GM23338 (cell line): Measurements from ENCODE around the gene CRISP3. TPM values are rescaled to one million over a fixed set of nuclear protein-coding genes. Genes with fewer than 3 reads are reported as not detected.

Source experiments
- ATAC-seq: fragments of 200-7000 bp; cut with Tn5 transposase; 3 replicates; pipeline ENCODE4 v1.9.1; 2020
- DNase-seq: peaks from one replicate; pipeline ENCODE4 v3.0.0-alpha.2; 2015; ENCODE audit warnings: low spot score
- H2AFZ ChIP-seq: fragments of 200-600 bp; sonication (generic); 2 replicates; pipeline ENCODE4 v1.8.0; 2016; ENCODE audit warnings: antibody characterized with exemption, mild to moderate bottlenecking, moderate library complexity
- H3F3A ChIP-seq: fragments of 200-600 bp; sonication (generic); replicated peaks from 2 replicates; pipeline ENCODE4 v1.8.0; 2017; ENCODE audit warnings: antibody characterized with exemption, mixed run types, low read depth
- H3K27ac ChIP-seq: fragments of 200-600 bp; sonication (generic); 2 replicates; pipeline ENCODE4 v1.6.1; 2016; ENCODE audit warnings: low read depth
- H3K27me3 ChIP-seq: fragments of 200-600 bp; sonication (generic); 2 replicates; pipeline ENCODE4 v1.8.0; 2016; ENCODE audit warnings: mild to moderate bottlenecking, mixed run types, moderate library complexity; ENCODE audit not compliant: insufficient read depth
- H3K36me3 ChIP-seq: fragments of 200-600 bp; sonication (generic); 2 replicates; pipeline ENCODE4 v1.8.0; 2016; ENCODE audit warnings: mild to moderate bottlenecking; ENCODE audit not compliant: insufficient read depth
- H3K4me1 ChIP-seq: fragments of 200-600 bp; sonication (generic); 2 replicates; pipeline ENCODE4 v1.8.0; 2016; ENCODE audit warnings: mild to moderate bottlenecking, moderate library complexity; ENCODE audit not compliant: insufficient read depth
- H3K4me2 ChIP-seq: fragments of 200-600 bp; sonication (generic); 2 replicates; pipeline ENCODE4 v1.7.1; 2017; ENCODE audit warnings: mixed run types
- H3K4me3 ChIP-seq: fragments of 200-600 bp; sonication (generic); 2 replicates; pipeline ENCODE4 v1.6.1; 2016; ENCODE audit warnings: mixed run types
- H3K79me2 ChIP-seq: fragments of 200-600 bp; sonication (generic); replicated peaks from 2 replicates; pipeline ENCODE4 v1.8.0; 2017; ENCODE audit warnings: mild to moderate bottlenecking; ENCODE audit not compliant: insufficient read depth
- H3K9me2 ChIP-seq: fragments of 200-600 bp; sonication (generic); 2 replicates; pipeline ENCODE4 v1.8.0; 2017; ENCODE audit not compliant: insufficient read depth
- H4K20me1 ChIP-seq: fragments of 200-600 bp; sonication (generic); replicated peaks from 2 replicates; pipeline ENCODE4 v1.8.0; 2017; ENCODE audit warnings: mild to moderate bottlenecking; ENCODE audit not compliant: insufficient read depth
- H3K27ac Mint-ChIP-seq: 2 replicates; pipeline ENCODE4 v1.8.0; 2020; ENCODE audit warnings: inconsistent platforms, mild to moderate bottlenecking, moderate library complexity, mixed read lengths
- H3K27me3 Mint-ChIP-seq: 3 replicates; pipeline ENCODE4 v1.8.0; 2022; ENCODE audit warnings: low read depth, mild to moderate bottlenecking, moderate library complexity, mixed read lengths, inconsistent platforms; ENCODE audit not compliant: insufficient read depth, poor library complexity
- H3K36me3 Mint-ChIP-seq: 3 replicates; pipeline ENCODE4 v1.8.0; 2021; ENCODE audit warnings: low read depth, mild to moderate bottlenecking, inconsistent platforms, moderate library complexity, mixed read lengths
- H3K4me1 Mint-ChIP-seq: 3 replicates; pipeline ENCODE4 v1.8.0; 2020; ENCODE audit warnings: mild to moderate bottlenecking, inconsistent platforms, mixed read lengths
- H3K4me3 Mint-ChIP-seq: 3 replicates; pipeline ENCODE4 v1.8.0; 2021; ENCODE audit warnings: moderate library complexity, mild to moderate bottlenecking, inconsistent platforms, mixed read lengths
- H3K9me3 Mint-ChIP-seq: 3 replicates; pipeline ENCODE4 v1.8.0; 2020; ENCODE audit warnings: moderate library complexity, mild to moderate bottlenecking, inconsistent platforms, mixed read lengths
- EZH2 ChIP-seq: fragments of 200-600 bp; sonication (generic); IDR thresholded peaks from one replicate; pipeline ENCODE4 v1.8.0; 2017; ENCODE audit warnings: antibody characterized with exemption, mild to moderate bottlenecking, low read depth; ENCODE audit not compliant: unreplicated experiment
- JUNB ChIP-seq: IDR thresholded peaks from one replicate; pipeline ENCODE4 v1.6.1; 2016; ENCODE audit warnings: antibody characterized with exemption; ENCODE audit not compliant: unreplicated experiment
- NANOG ChIP-seq: IDR thresholded peaks from 2 replicates; pipeline ENCODE4 v1.6.1; 2016; ENCODE audit warnings: antibody characterized with exemption, borderline replicate concordance
- POLR2AphosphoS5 ChIP-seq: IDR thresholded peaks from 2 replicates; pipeline ENCODE4 v1.6.1; 2016; ENCODE audit warnings: antibody characterized with exemption, low read depth
- REST ChIP-seq: IDR thresholded peaks from one replicate; pipeline ENCODE4 v1.6.1; 2018; ENCODE audit warnings: antibody characterized with exemption; ENCODE audit not compliant: unreplicated experiment
- STAT1 ChIP-seq: IDR thresholded peaks from one replicate; pipeline ENCODE4 v1.6.1; 2016; ENCODE audit warnings: antibody characterized with exemption; ENCODE audit not compliant: unreplicated experiment
- ZNF114 ChIP-seq: fragments of 250-450 bp; sonication (Bioruptor Pico); IDR thresholded peaks from 2 replicates; pipeline ENCODE4 v1.5.0; 2020; ENCODE audit warnings: mild to moderate bottlenecking, moderate library complexity
- ZNF462 ChIP-seq: fragments of 250-450 bp; sonication (Bioruptor Pico); IDR thresholded peaks from 2 replicates; pipeline ENCODE4 v1.5.0; 2020; ENCODE audit warnings: mild to moderate bottlenecking, moderate library complexity
- polyA plus RNA-seq: library from polyadenylated mRNA; unstranded; fragments of >200 nt; fragmentation: Nextera tagmentation; extraction: Ambion mirVana; gene quantifications from 2 replicates; pipeline ENCODE4 v1.2.1, GENCODE V29; 2016
- total RNA-seq: library from RNA; depleted of rRNA; stranded (reverse); fragments of >200 nt; shearing (Covaris generic); gene quantifications from 2 replicates; pipeline ENCODE4 v1.2.3, GENCODE V29; 2014

The CRISP3 gene
- total and polyA plus RNA-seq, 2 experiments from 2014 or later: not detected

- TF ChIP-seq EZH2 (no peak), POLR2AphosphoS5 (no peak), NANOG (no peak), ZNF114 (CRISPR knock-in tag) (no peak), REST (no peak)
- Mint-ChIP-seq H3K4me3 (no peak within 1 kb of the TSS), H3K36me3 (no peaks in the 10 kb centered on the region), H3K9me3 (no peaks in the 10 kb centered on the region), H3K27me3 (no peaks in the 10 kb centered on the region), H3K27ac (no peak within 1 kb of the TSS), H3K4me1 (peaks cover 7% of the 10 kb centered on the region; the same call in 2 of the 3 replicates)
- ATAC-seq (peak; percentile 88), DNase-seq (peak; percentile 88)
- no peaks in the 10 kb centered on the region for H4K20me1 ChIP-seq
- H3K4me2 ChIP-seq: no peak within 1 kb of the TSS
- H3K9me2 ChIP-seq: peaks cover 15% of the 10 kb centered on the region
- no peak within 1 kb of the TSS for H3K27ac ChIP-seq
- no peak within 1 kb of the TSS for H3K4me3 ChIP-seq
- H3K27me3 ChIP-seq: no peaks in the 10 kb centered on the region
- H3K79me2 ChIP-seq: no peaks in the 10 kb centered on the region
- peak within 1 kb of the TSS; percentile 64; the same call in 1 of the 2 replicates for H2AFZ ChIP-seq
- no peaks in the 10 kb centered on the region for H3K36me3 ChIP-seq
- no peaks in the 10 kb centered on the region for H3K4me1 ChIP-seq
- H3F3A ChIP-seq: no peaks in the 10 kb centered on the region
Measured at GRCh38 chr6:49787176-49787575, 43.0 kb upstream of the CRISP3 start, which contains the start of gene PGK2. Gene PGK2, minus strand, starts transcription at chr6:49787285. Its CDS starts 98 bp downstream, at chr6:49787187.

GRCh38 chr6:49784272-49784671 is 40.1 kb upstream of the CRISP3 start:
- Mint-ChIP-seq H3K4me3 (no peak overlapping the region), H3K36me3 (no peaks in the 10 kb centered on the region), H3K4me1 (peaks cover 7% of the 10 kb centered on the region; the same call in 2 of the 3 replicates), H3K9me3 (no peaks in the 10 kb centered on the region), H3K27ac (no peak overlapping the region), H3K27me3 (no peaks in the 10 kb centered on the region)
- Histone ChIP-seq H3K27ac (no peak overlapping the region), H3K9me2 (peaks cover 15% of the 10 kb centered on the region), H4K20me1 (no peaks in the 10 kb centered on the region), H3K27me3 (no peaks in the 10 kb centered on the region), H3K36me3 (no peaks in the 10 kb centered on the region), H3K79me2 (no peaks in the 10 kb centered on the region), H2AFZ (0 out of 2 replicates have a peak overlapping the region, but pooled peaks have one; percentile 3), H3K4me1 (no peaks in the 10 kb centered on the region), H3F3A (no peaks in the 10 kb centered on the region), H3K4me2 (no peak overlapping the region), H3K4me3 (no peak overlapping the region)
- DNase-seq (no peak), ATAC-seq (no peak)
- no peak for TF ChIP-seq STAT1
- no peak for TF ChIP-seq ZNF462 (CRISPR knock-in tag)
- no peak for TF ChIP-seq JUNB
